Psoas muscle (tissue), 8 donors: ENCODE measurements around the gene HMCN2. TPM values are rescaled to one million over a fixed set of nuclear protein-coding genes. Genes with fewer than 3 reads are reported as not detected.

ENCODE experiments used
- ATAC-seq, 4 donors: fragments of 200-7000 bp; cut with Tn5 transposase; one replicate each; pipeline ENCODE4 v1.9.1; 2020; ENCODE audit warnings: moderate library complexity in 3 of 4, mild to moderate bottlenecking in 2 of 4
- DNase-seq, 2 donors: peaks; one replicate each; pipeline ENCODE4 v3.0.0-alpha.2; 2020
- H3K27ac ChIP-seq: fragments of 200-600 bp; one replicate; pipeline ENCODE4 v1.8.0; 2022
- H3K27me3 ChIP-seq, 3 donors: fragments of 200-600 bp in 1 of 3; one replicate each; pipeline versions ENCODE4 v1.6.1 to v1.8.0; 2013 to 2022; ENCODE audit warnings: low read length in 2 of 3, mild to moderate bottlenecking in 2 of 3, moderate library complexity in 1 of 3; ENCODE audit not compliant: insufficient read depth in 3 of 3
- H3K36me3 ChIP-seq, 2 donors: fragments of 200-600 bp in 1 of 2; one replicate each; pipeline versions ENCODE4 v1.6.1 to v1.8.0; 2013 to 2022; ENCODE audit warnings: low read depth in 1 of 2, mild to moderate bottlenecking in 1 of 2, moderate library complexity in 1 of 2; ENCODE audit not compliant: insufficient read depth in 1 of 2
- H3K4me1 ChIP-seq: fragments of 200-600 bp; one replicate; pipeline ENCODE4 v1.8.0; 2022
- H3K4me3 ChIP-seq: fragments of 200-600 bp; one replicate; pipeline ENCODE4 v1.8.0; 2022; ENCODE audit warnings: mild to moderate bottlenecking
- H3K9me3 ChIP-seq: fragments of 200-600 bp; one replicate; pipeline ENCODE4 v1.8.0; 2022
- CTCF ChIP-seq: fragments of 200-600 bp; IDR thresholded peaks from one replicate; pipeline ENCODE4 v1.8.0; 2022; ENCODE audit warnings: antibody characterized with exemption
- WGBS, 3 donors: extraction: QIAGEN DNeasy Blood & Tissue Kit; methylation state at CpG; one replicate each; pipeline versions ENCODE4 v1.1.6 to v1.1.7; 2013; 5-methylcytosine and 5-hydroxymethylcytosine counted together
- intact Hi-C, 2 donors: fragments of 100-400 bp; cut with DNase I; formaldehyde crosslinking; loops; one replicate each; pipeline versions ENCODE4 v1.11.0 to v1.14.2; 2022
- polyA plus RNA-seq, 3 donors: library from polyadenylated mRNA; stranded (reverse); fragments of 200-250 nt; gene quantifications; one replicate each; pipeline ENCODE4 v1.2.3, GENCODE V29; 2013
- total RNA-seq, 4 donors: library from RNA; stranded (reverse); fragmentation: NEBNext Ultra II Directional in 2 of 4; extraction: Animal tissue kit (Norgen Biotek cat#: 25700) in 2 of 4; gene quantifications; one replicate each; pipeline versions ENCODE4 v1.2.1 to v1.2.4, GENCODE V29; 2021 to 2023
- donor health status: healthy with polysubstance abuse.
- donor health status: DM: no; HTN: no; CAD: no; lungs with moderate emphysema.
- donor health status: Bipolar disorder and iron deficiency.
- donor health status: healthy.
- donor health status: DM: yes; HTN: yes; CAD: no.
- donor health status: DM: no; HTN: no; CAD: no.
- donor health status: DM: no; HTN: no; CAD: no.
- donor health status: DM: yes; HTN: yes; CAD: no.

The HMCN2 gene
- total and polyA plus RNA-seq, 7 donors, result 3.6 to 13.2 (median 6.7) TPM

- intact Hi-C loops, result no loop called here
- Histone ChIP-seq H3K27ac (peak overlapping the region; percentile 46), H3K36me3 (no peaks in the 10 kb centered on the region), H3K9me3 (no peaks in the 10 kb centered on the region), H3K4me3 (no peak overlapping the region), H3K27me3 (peaks cover 0 to 68% (median 22%) of the 10 kb centered on the region in 3 donors), H3K4me1 (no peaks in the 10 kb centered on the region)
- ATAC-seq (peak; percentile 29 to 56 (median 52)), DNase-seq (peak; percentile 83 to 87)
- WGBS, 3 donors, result 16 to 26% (median 22%) methylated on average over 13 of the region's 13 CpGs
- TF ChIP-seq CTCF, result no peak
These were observed 66.0 kb downstream of the HMCN2 start for GRCh38 chr9:130331573-130331972.

GRCh38 chr9:130332384-130332926 lies 66.9 kb downstream of the HMCN2 start:
- ATAC-seq (no peak), DNase-seq (no peak)
- H3K27ac ChIP-seq, result no peak overlapping the region
- H3K4me1 ChIP-seq, result no peaks in the 10 kb centered on the region
- no peaks in the 10 kb centered on the region for H3K36me3 ChIP-seq
- TF ChIP-seq CTCF, result no peak
- intact Hi-C loops, result no loop called here
- no peak overlapping the region for H3K4me3 ChIP-seq
- peaks cover 0 to 67% (median 22%) of the 10 kb centered on the region in 3 donors for H3K27me3 ChIP-seq
- WGBS, 3 donors, result 65 to 76% (median 75%) methylated on average over 26 of the region's 26 CpGs
- no peaks in the 10 kb centered on the region for H3K9me3 ChIP-seq

GRCh38 chr9:130333041-130333711 lies 67.6 kb downstream of the HMCN2 start:
- ATAC-seq, result peak in 2 of 4 donors; percentile 26 to 43
- no peak for TF ChIP-seq CTCF
- Histone ChIP-seq H3K4me1 (no peaks in the 10 kb centered on the region), H3K36me3 (no peaks in the 10 kb centered on the region), H3K9me3 (no peaks in the 10 kb centered on the region), H3K27me3 (peaks cover 0 to 59% (median 16%) of the 10 kb centered on the region in 3 donors), H3K4me3 (no peak overlapping the region), H3K27ac (no peak overlapping the region)
- DNase-seq, result peak; percentile 62 to 81
- intact Hi-C loops, result no loop called here
- WGBS, 3 donors, result 39 to 48% (median 41%) methylated on average over 19 of the region's 19 CpGs

GRCh38 chr9:130333712-130334062 lies 68.1 kb downstream of the HMCN2 start:
- H3K4me3 ChIP-seq, result no peak overlapping the region
- no peaks in the 10 kb centered on the region for H3K4me1 ChIP-seq
- DNase-seq, result no peak
- H3K27me3 ChIP-seq, result peaks cover 0 to 57% (median 15%) of the 10 kb centered on the region in 3 donors
- no peak for TF ChIP-seq CTCF
- H3K36me3 ChIP-seq, result no peaks in the 10 kb centered on the region
- ATAC-seq, result no peak
- no peaks in the 10 kb centered on the region for H3K9me3 ChIP-seq
- intact Hi-C loops, result no loop called here
- WGBS, 3 donors, result 78 to 88% (median 78%) methylated on average over 5 of the region's 5 CpGs
- H3K27ac ChIP-seq, result no peak overlapping the region
